Measurements from ENCODE around the gene OR4K5.

Gene OR4K5

GRCh38 chr14:19917955-19918518, 2.4 kb upstream of the OR4K5 start:
- TF ChIP-seq POLR2AphosphoS5 (IDR thresholded peaks at IDR 0.05; ENCODE audit: low read depth) (no peak), CTCF (IDR thresholded peaks at IDR 0.05; ENCODE audit: insufficient read depth, low read length) (no peak), GABPA (IDR thresholded peaks at IDR 0.05; ENCODE audit: low read depth) (no peak), REST (IDR thresholded peaks at IDR 0.05; ENCODE audit: insufficient replicate concordance, low read depth) (no peak), SPI1 (IDR thresholded peaks at IDR 0.05; ENCODE audit: borderline replicate concordance, low read depth) (no peak)
- Histone ChIP-seq H3K4me3 (replicated peaks; ENCODE audit: insufficient read depth, low read length) (no peak overlapping the region), H3K27ac (replicated peaks) (no peak overlapping the region), H3K27me3 (ENCODE audit: insufficient read depth, poor library complexity, severe bottlenecking) (peaks cover 4% of the 10 kb centered on the region)
- no peak for DNase-seq (ENCODE audit: low read depth in 1 of 2, low spot score in 1 of 2)

GRCh38 chr14:19918553-19919264, 1.7 kb upstream of the OR4K5 start:
- DNase-seq (ENCODE audit: low read depth in 1 of 2, low spot score in 1 of 2): no peak
- no peak overlapping the region for H3K27ac ChIP-seq (replicated peaks)
- H3K27me3 ChIP-seq (ENCODE audit: insufficient read depth, poor library complexity, severe bottlenecking): peaks cover 4% of the 10 kb centered on the region
- H3K4me3 ChIP-seq (replicated peaks; ENCODE audit: insufficient read depth, low read length): no peak overlapping the region
- TF ChIP-seq GABPA (IDR thresholded peaks at IDR 0.05; ENCODE audit: low read depth): no peak
- no peak for TF ChIP-seq POLR2AphosphoS5 (IDR thresholded peaks at IDR 0.05; ENCODE audit: low read depth)
- no peak for TF ChIP-seq CTCF (IDR thresholded peaks at IDR 0.05; ENCODE audit: insufficient read depth, low read length)
- TF ChIP-seq REST (IDR thresholded peaks at IDR 0.05; ENCODE audit: insufficient replicate concordance, low read depth): no peak
- TF ChIP-seq SPI1 (IDR thresholded peaks at IDR 0.05; ENCODE audit: borderline replicate concordance, low read depth): no peak

- no peak for DNase-seq (ENCODE audit: low read depth in 1 of 2, low spot score in 1 of 2)
- Histone ChIP-seq H3K27ac (replicated peaks) (no peak within 1 kb of the TSS), H3K4me3 (replicated peaks; ENCODE audit: insufficient read depth, low read length) (no peak within 1 kb of the TSS), H3K27me3 (ENCODE audit: insufficient read depth, poor library complexity, severe bottlenecking) (no peaks in the 10 kb centered on the region)
- no peak for TF ChIP-seq POLR2AphosphoS5 (IDR thresholded peaks at IDR 0.05; ENCODE audit: low read depth)
- TF ChIP-seq GABPA (IDR thresholded peaks at IDR 0.05; ENCODE audit: low read depth): no peak
- no peak for TF ChIP-seq CTCF (IDR thresholded peaks at IDR 0.05; ENCODE audit: insufficient read depth, low read length)
- TF ChIP-seq REST (IDR thresholded peaks at IDR 0.05; ENCODE audit: insufficient replicate concordance, low read depth): no peak
- TF ChIP-seq SPI1 (IDR thresholded peaks at IDR 0.05; ENCODE audit: borderline replicate concordance, low read depth): no peak
These were observed 10.2 kb downstream of the OR4K5 start, which contains the start of gene OR4K1 for GRCh38 chr14:19930617-19931016. TSS of gene OR4K1 (plus strand) at chr14:19930917. CDS start at chr14:19935667, 4,750 bp downstream.

All from HL-60 (cell line).